Thoracic aorta (tissue), 2 donors: ENCODE results near the gene NRL. TPM values are rescaled to one million over a fixed set of nuclear protein-coding genes. Genes with fewer than 3 reads are reported as not detected.
"Not testable (repeated sequence)": the region's sequence is repeated elsewhere in the genome, so short reads cannot be mapped to it uniquely, and the experiment has no call there.

Source experiments
- ATAC-seq: fragments of 150-250 bp; one replicate; pipeline ENCODE4 v1.8.0; 2017; ENCODE audit warnings: low read depth; ENCODE audit not compliant: insufficient number of reproducible peaks, low FRiP score
- DNase-seq: peaks from one replicate; pipeline ENCODE4 v3.0.0-alpha.2; 2020; ENCODE audit warnings: low spot score
- H3K27ac ChIP-seq, 2 donors: fragments of 200-600 bp; sonication (generic); 1 replicate in 1 of 2; 2 replicates in 1 of 2; pipeline ENCODE4 v1.5.1; 2016; ENCODE audit warnings: mild to moderate bottlenecking in 2 of 2, moderate library complexity in 2 of 2
- H3K27me3 ChIP-seq: fragments of 200-600 bp; sonication (generic); replicated peaks from 2 replicates; pipeline ENCODE4 v1.6.0; 2016; ENCODE audit warnings: mild to moderate bottlenecking; ENCODE audit not compliant: insufficient read depth
- H3K36me3 ChIP-seq: fragments of 200-600 bp; sonication (generic); one replicate; pipeline ENCODE4 v1.5.1; 2016
- H3K4me1 ChIP-seq, 2 donors: fragments of 200-600 bp; sonication (generic); 1 replicate in 1 of 2; 2 replicates in 1 of 2; pipeline versions ENCODE4 v1.5.1 to v1.6.0; 2016; ENCODE audit warnings: low read depth in 2 of 2, mild to moderate bottlenecking in 1 of 2; ENCODE audit not compliant: control insufficient read depth in 1 of 2
- H3K4me3 ChIP-seq: fragments of 200-600 bp; sonication (generic); 2 replicates; pipeline ENCODE4 v1.5.1; 2016; ENCODE audit warnings: mild to moderate bottlenecking
- H3K9me3 ChIP-seq: fragments of 200-600 bp; sonication (generic); 2 replicates; pipeline ENCODE4 v1.5.1; 2016
- CTCF ChIP-seq: fragments of 200-600 bp; sonication (generic); IDR thresholded peaks from one replicate; pipeline ENCODE4 v1.5.1; 2019; ENCODE audit warnings: antibody characterized with exemption
- total RNA-seq, 2 donors: library from RNA; depleted of rRNA; stranded (reverse); fragments of >200 nt; gene quantifications; one replicate each; pipeline versions ENCODE4 v1.1.0 to v1.2.3, GENCODE V29; 2016

The NRL gene
- total RNA-seq, 2 donors from 2014 or later, result 0.92 to 6.1 TPM

- DNase-seq, result peak; percentile 61
- peak; percentile 68 for TF ChIP-seq CTCF
- peaks cover 5% of the 10 kb centered on the region for H3K9me3 ChIP-seq
- peak overlapping the region; percentile 87 for H3K4me3 ChIP-seq
- H3K27me3 ChIP-seq, result no peaks in the 10 kb centered on the region
- H3K36me3 ChIP-seq, result no peaks in the 10 kb centered on the region
- H3K27ac ChIP-seq, result peak overlapping the region; percentile 82 to 95
- peaks cover 0 to 12% of the 10 kb centered on the region in 2 donors for H3K4me1 ChIP-seq
- peak; percentile 67 for ATAC-seq
Observed at GRCh38 chr14:24036169-24036962, 78.4 kb downstream of the NRL start.

GRCh38 chr14:24035769-24036168 is 79.0 kb downstream of the NRL start:
- H3K9me3 ChIP-seq, H3K27me3 ChIP-seq, ATAC-seq, DNase-seq, H3K36me3 ChIP-seq: not testable (repeated sequence)
- Histone ChIP-seq H3K27ac (peak overlapping the region; percentile 43 to 95), H3K4me1 (peaks cover 0 to 12% of the 10 kb centered on the region in 2 donors), H3K4me3 (peak overlapping the region; percentile 87)

- Histone ChIP-seq H3K27ac (no peak overlapping the region), H3K9me3 (peaks cover 5% of the 10 kb centered on the region), H3K4me1 (peaks cover 0 to 11% of the 10 kb centered on the region in 2 donors), H3K27me3 (no peaks in the 10 kb centered on the region), H3K4me3 (no peak overlapping the region), H3K36me3 (no peaks in the 10 kb centered on the region)
- no peak for TF ChIP-seq CTCF
- DNase-seq (no peak), ATAC-seq (no peak)
Observed at GRCh38 chr14:24032727-24033418, 81.9 kb downstream of the NRL start.

- not testable (repeated sequence) for H3K27ac ChIP-seq, H3K4me1 ChIP-seq, H3K27me3 ChIP-seq, H3K36me3 ChIP-seq, H3K4me3 ChIP-seq, DNase-seq, ATAC-seq, H3K9me3 ChIP-seq
Observed at GRCh38 chr14:24031331-24031730, 83.4 kb downstream of the NRL start.

- H3K27ac ChIP-seq, H3K4me1 ChIP-seq, H3K4me3 ChIP-seq, H3K9me3 ChIP-seq, DNase-seq, H3K36me3 ChIP-seq, H3K27me3 ChIP-seq, ATAC-seq: not testable (repeated sequence)
Observed at GRCh38 chr14:24029687-24030086, 85.1 kb downstream of the NRL start.

Other genes with a start within 250 kb of the NRL start
- gene DHRS4, start 161.2 kb downstream of the NRL start, total RNA-seq, result 10 to 100 TPM; 18.0 to 20.6 TPM
- gene DHRS4L2, start 126.0 kb downstream of the NRL start, total RNA-seq, result 1 to 10 TPM; 5.5 to 6.9 TPM
- under 1 TPM in 1 of 2 donors, not detected in 1; 0.14 TPM for gene CARMIL3, start 62.9 kb downstream of the NRL start, total RNA-seq
- 1 to 10 TPM; 1.3 to 2.4 TPM for gene CPNE6, start 43.4 kb downstream of the NRL start, total RNA-seq
- gene PCK2, start 20.6 kb downstream of the NRL start, total RNA-seq, result 10 to 100 TPM; 11.4 to 16.9 TPM
- 10 to 100 TPM; 52.8 to 54.2 TPM for gene DCAF11, start 172 bp downstream of the NRL start, total RNA-seq
- under 1 TPM in 1 of 2 donors, not detected in 1; 0.78 TPM for gene FITM1, start 15.7 kb upstream of the NRL start, total RNA-seq
- gene PSME1, start 21.2 kb upstream of the NRL start, total RNA-seq, result 10 to 100 TPM; 61.2 to 84.5 TPM
- gene EMC9, start 26.6 kb upstream of the NRL start, total RNA-seq, result 10 to 100 TPM in 1 of 2 donors, 1 to 10 TPM in 1; 4.9 to 18.6 TPM
- gene PSME2, start 31.7 kb upstream of the NRL start, total RNA-seq, result 10 to 100 TPM; 24.6 to 28.8 TPM
- 10 to 100 TPM; 60.4 to 94.6 TPM for gene RNF31, start 32.5 kb upstream of the NRL start, total RNA-seq
- 10 to 100 TPM; 74.8 to 86.1 TPM for gene IRF9, start 46.3 kb upstream of the NRL start, total RNA-seq
- 10 to 100 TPM; 13.1 to 23.6 TPM for gene REC8, start 57.1 kb upstream of the NRL start, total RNA-seq
- gene IPO4, start 73.9 kb upstream of the NRL start, total RNA-seq, result 10 to 100 TPM; 19.9 to 64.6 TPM
- gene TM9SF1, start 80.5 kb upstream of the NRL start, total RNA-seq, result 10 to 100 TPM; 51.8 to 81.9 TPM
- not detected for gene TSSK4, start 90.7 kb upstream of the NRL start, total RNA-seq
- gene CHMP4A, start 98.5 kb upstream of the NRL start, total RNA-seq, result 10 to 100 TPM; 33.4 to 58.3 TPM
- 10 to 100 TPM; 15.7 to 24.0 TPM for gene MDP1, start 101.1 kb upstream of the NRL start, total RNA-seq
- gene NEDD8, start 117.4 kb upstream of the NRL start, total RNA-seq, result 10 to 100 TPM; 76.0 to 91.4 TPM
- 10 to 100 TPM; 39.2 to 51.3 TPM for gene GMPR2, start 118.0 kb upstream of the NRL start, total RNA-seq
- gene TINF2, start 127.7 kb upstream of the NRL start, total RNA-seq, result 10 to 100 TPM; 52.4 to 83.5 TPM
- gene TGM1, start 148.2 kb upstream of the NRL start, total RNA-seq, result under 1 TPM in 1 of 2 donors, not detected in 1; 0.21 TPM
- 10 to 100 TPM; 28.2 to 44.7 TPM for gene RABGGTA, start 156.6 kb upstream of the NRL start, total RNA-seq
- 10 to 100 TPM; 25.5 to 31.4 TPM for gene DHRS1, start 184.8 kb upstream of the NRL start, total RNA-seq
- 10 to 100 TPM; 15.8 to 19.2 TPM for gene NOP9, start 184.9 kb upstream of the NRL start, total RNA-seq
- gene CIDEB, start 193.0 kb upstream of the NRL start, total RNA-seq, result 10 to 100 TPM; 10.9 to 17.3 TPM
- 10 to 100 TPM; 15.2 to 21.8 TPM for gene LTB4R2, start 195.2 kb upstream of the NRL start, total RNA-seq
- 10 to 100 TPM in 1 of 2 donors, 1 to 10 TPM in 1; 8.9 to 13.1 TPM for gene LTB4R, start 196.6 kb upstream of the NRL start, total RNA-seq
- gene ADCY4, start 220.1 kb upstream of the NRL start, total RNA-seq, result 10 to 100 TPM; 25.5 to 28.7 TPM
- 10 to 100 TPM in 1 of 2 donors, 1 to 10 TPM in 1; 6.8 to 17.9 TPM for gene RIPK3, start 225.0 kb upstream of the NRL start, total RNA-seq